OCI-LY1 (cell line): ENCODE measurements around the gene DENND4B.

Experiments
- EZH2 ChIP-seq: fragments of 200-600 bp; sonication (generic), shearing (Covaris generic); IDR thresholded peaks from 2 replicates; pipeline ENCODE4 v1.8.0; 2017; ENCODE audit warnings: borderline replicate concordance, mixed run types, mild to moderate bottlenecking, antibody characterized with exemption, low read length, moderate library complexity, mixed read lengths
- TF ChIP-seq, protein P1 (sequence below): fragments of 200-600 bp; sonication (generic), shearing (Covaris generic); IDR thresholded peaks from 2 replicates; pipeline ENCODE4 v1.5.1; 2017; ENCODE audit warnings: mild to moderate bottlenecking, antibody characterized with exemption, low read length, moderate library complexity, mixed read lengths

DNA sequence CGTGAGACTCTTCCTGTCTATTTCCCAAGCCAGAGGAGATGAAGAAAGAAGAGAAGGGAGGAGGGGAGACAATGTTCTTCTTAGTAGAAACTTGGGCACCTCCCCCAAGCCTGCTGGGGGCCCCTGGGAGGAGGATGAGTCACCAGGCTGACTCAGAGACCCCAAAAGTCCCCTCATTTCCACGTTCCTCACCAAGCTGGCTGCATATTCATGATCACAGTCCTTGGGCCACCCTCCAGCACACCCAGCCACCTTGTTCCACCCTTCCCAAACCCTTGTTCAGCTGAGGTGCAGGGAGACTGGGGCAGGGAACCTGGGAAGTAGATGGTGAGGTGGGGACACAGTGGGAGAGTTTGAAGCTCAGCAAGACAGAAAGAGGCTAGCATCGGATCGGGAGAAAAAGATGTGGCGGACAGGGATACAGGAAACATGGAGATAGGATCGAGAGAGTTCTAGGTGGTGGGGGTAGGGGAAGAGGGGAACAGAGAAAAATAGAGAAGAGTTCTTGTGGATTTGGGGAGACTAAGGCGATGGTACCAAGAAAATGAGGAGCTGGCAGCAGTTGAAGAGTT lies 38.9 kb upstream of the DENND4B start:
- TF ChIP-seq EZH2 = no peak
- TF ChIP-seq, protein P1, sequence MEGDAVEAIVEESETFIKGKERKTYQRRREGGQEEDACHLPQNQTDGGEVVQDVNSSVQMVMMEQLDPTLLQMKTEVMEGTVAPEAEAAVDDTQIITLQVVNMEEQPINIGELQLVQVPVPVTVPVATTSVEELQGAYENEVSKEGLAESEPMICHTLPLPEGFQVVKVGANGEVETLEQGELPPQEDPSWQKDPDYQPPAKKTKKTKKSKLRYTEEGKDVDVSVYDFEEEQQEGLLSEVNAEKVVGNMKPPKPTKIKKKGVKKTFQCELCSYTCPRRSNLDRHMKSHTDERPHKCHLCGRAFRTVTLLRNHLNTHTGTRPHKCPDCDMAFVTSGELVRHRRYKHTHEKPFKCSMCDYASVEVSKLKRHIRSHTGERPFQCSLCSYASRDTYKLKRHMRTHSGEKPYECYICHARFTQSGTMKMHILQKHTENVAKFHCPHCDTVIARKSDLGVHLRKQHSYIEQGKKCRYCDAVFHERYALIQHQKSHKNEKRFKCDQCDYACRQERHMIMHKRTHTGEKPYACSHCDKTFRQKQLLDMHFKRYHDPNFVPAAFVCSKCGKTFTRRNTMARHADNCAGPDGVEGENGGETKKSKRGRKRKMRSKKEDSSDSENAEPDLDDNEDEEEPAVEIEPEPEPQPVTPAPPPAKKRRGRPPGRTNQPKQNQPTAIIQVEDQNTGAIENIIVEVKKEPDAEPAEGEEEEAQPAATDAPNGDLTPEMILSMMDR = no peak
